ENCODE measurements around the gene FST.

Gene FST

DNA sequence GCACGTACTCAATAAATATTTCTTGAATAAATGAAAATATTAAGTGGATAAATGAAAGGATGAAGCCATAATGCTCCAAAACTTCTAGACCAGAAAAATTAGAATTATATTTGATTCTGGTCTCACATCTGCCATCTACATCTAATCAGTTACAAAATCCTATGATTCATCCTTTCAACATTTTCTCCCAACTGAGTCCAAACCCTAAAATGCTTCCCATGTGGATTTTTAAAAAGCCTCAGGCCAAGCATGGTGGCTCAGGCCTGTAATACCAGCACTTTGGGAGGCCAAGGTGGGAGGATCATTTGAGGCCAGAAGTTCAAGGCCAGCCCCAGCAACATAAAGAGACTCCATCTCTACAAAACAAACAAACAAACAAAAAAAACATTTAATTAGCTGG is 31.6 kb upstream of the FST start:
- H3K27me3 ChIP-seq: no peaks in the 10 kb centered on the region
- no peaks in the 10 kb centered on the region for H3K4me1 ChIP-seq
- H3K4me3 ChIP-seq: no peak overlapping the region
- H3K9me3 ChIP-seq: no peaks in the 10 kb centered on the region
- no peak overlapping the region for H3K27ac ChIP-seq
- no peak for TF ChIP-seq CTCF (IDR thresholded peaks at IDR 0.05)
- H3K36me3 ChIP-seq: no peaks in the 10 kb centered on the region
- DNase-seq: no peak
- intact Hi-C loops (cut with DNase I; ENCODE audit: low total_unique reads): no loop called here

DNA sequence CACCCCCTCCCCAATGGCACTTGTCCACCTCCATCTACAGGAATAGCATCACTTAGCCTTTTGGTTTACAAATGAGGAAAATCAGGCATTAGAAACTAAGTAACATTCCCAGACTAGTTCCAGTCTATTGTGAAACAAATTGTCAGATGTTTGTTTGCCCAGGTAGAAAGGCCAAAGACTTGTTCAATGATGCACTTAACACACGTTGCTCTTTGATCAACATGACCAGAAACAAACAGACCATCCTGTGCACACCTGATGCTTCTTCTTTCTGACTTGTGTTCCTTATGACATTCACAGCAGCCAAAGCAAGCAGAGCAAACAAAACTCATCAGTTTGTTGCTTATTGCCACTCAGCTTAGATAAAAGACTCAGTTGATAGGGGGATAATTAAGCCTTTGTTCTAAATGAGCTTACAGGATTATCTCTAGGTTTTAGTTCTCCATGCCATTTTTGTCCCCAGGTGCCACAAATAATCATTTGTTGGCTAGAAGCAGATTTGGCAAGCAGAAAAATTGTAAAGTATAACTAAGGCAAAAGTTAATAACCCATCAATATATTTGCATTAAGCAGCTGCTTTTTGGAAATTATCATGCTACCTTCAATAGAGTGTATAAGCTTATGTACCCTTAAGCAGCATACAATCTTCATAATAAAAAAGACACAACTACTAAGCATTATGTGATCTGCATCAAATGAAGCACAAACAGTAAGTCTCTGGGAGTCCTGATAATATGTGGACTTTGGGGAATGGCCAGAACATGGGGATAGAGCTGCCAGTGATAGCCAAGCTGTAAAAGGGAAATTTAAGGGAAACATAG is 26.3 kb upstream of the FST start:
- Histone ChIP-seq H3K36me3 (no peaks in the 10 kb centered on the region), H3K4me1 (no peaks in the 10 kb centered on the region), H3K4me3 (no peak overlapping the region), H3K9me3 (no peaks in the 10 kb centered on the region), H3K27ac (no peak overlapping the region), H3K27me3 (no peaks in the 10 kb centered on the region)
- intact Hi-C loops (cut with DNase I; ENCODE audit: low total_unique reads): no loop called here
- TF ChIP-seq CTCF (IDR thresholded peaks at IDR 0.05): no peak
- DNase-seq: no peak

DNA sequence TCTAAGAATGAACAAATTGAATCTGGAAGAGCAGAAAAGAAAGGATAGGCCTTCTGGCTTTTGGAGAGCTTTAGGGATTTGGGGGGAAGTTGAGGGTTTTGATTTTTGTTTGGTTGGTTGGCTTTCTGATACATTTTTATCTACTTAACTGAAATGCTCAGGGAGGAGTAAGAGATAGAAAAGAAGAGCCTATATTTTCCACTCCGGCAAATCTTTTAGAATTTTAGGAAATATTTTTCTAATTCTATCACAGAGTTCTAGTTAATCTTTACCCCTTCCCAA is 25.8 kb upstream of the FST start:
- no peak for TF ChIP-seq CTCF (IDR thresholded peaks at IDR 0.05)
- Histone ChIP-seq H3K9me3 (no peaks in the 10 kb centered on the region), H3K27ac (no peak overlapping the region), H3K4me1 (no peaks in the 10 kb centered on the region), H3K27me3 (no peaks in the 10 kb centered on the region), H3K4me3 (no peak overlapping the region), H3K36me3 (no peaks in the 10 kb centered on the region)
- intact Hi-C loops (cut with DNase I; ENCODE audit: low total_unique reads): no loop called here
- no peak for DNase-seq

DNA sequence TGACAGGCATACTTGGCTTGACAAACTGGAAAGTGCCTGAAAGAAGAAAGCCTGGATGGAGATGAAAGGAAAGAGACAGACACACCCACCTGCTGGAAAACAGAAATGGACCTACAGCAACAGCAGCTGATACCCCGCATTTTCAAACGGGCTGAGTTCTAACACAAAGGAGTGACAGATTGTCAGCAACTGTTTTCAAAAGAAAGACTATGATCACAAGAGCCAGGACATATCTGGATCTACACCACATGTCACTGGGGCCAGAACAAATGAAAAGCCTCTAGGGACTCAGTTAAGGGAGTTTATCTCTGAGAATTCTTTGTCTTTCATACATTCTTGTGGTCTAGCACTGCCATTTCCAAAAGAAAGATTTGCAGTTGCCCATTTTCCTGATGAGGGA is 24.1 kb upstream of the FST start:
- H3K27ac ChIP-seq: no peak overlapping the region
- no peak for DNase-seq
- no peak for TF ChIP-seq CTCF (IDR thresholded peaks at IDR 0.05)
- no peaks in the 10 kb centered on the region for H3K9me3 ChIP-seq
- H3K4me1 ChIP-seq: no peaks in the 10 kb centered on the region
- intact Hi-C loops (cut with DNase I; ENCODE audit: low total_unique reads): no loop called here
- no peaks in the 10 kb centered on the region for H3K27me3 ChIP-seq
- no peaks in the 10 kb centered on the region for H3K36me3 ChIP-seq
- no peak overlapping the region for H3K4me3 ChIP-seq

DNA sequence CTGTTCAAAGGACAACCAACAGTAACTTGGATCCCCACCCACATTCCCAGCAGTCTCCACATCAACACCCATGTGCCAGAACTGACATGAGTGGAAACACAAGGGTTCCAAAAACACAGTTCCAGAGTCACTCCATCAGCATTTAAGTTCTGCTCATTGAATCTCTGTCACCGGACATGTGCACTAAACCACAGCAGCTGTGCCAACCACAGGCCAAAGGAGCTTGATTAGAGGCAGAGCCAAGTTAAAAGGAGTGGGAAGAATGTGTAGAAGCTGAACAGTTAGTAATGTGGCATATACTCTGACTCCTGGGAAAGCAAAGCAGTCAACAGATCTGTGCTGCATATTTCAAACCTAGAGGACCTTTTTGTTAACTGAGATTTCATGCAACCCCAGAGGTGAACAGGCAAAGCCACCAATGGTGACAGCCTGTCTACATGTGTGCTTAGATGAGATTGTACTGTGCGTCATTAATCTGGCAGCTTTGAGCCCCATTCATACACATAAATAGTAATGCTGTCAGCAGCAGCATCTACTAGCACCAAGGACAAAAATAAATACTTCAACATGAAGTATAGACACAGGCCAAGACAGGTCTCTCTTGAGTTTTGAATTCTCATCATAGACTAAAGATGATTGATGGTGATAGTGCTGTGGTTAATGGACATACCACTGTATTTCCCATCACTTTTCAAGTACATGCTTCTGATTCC is 16.4 kb upstream of the FST start:
- no peaks in the 10 kb centered on the region for H3K9me3 ChIP-seq
- no peak for TF ChIP-seq CTCF (IDR thresholded peaks at IDR 0.05)
- no peak overlapping the region for H3K4me3 ChIP-seq
- no peaks in the 10 kb centered on the region for H3K27me3 ChIP-seq
- no peaks in the 10 kb centered on the region for H3K36me3 ChIP-seq
- H3K27ac ChIP-seq: no peak overlapping the region
- no peaks in the 10 kb centered on the region for H3K4me1 ChIP-seq
- intact Hi-C loops (cut with DNase I; ENCODE audit: low total_unique reads): no loop called here
- DNase-seq: no peak

All from tibial artery (tissue), 4 donors.